SK-N-SH (cell line): ENCODE data around the gene TBC1D17.

Source experiments
- CTCF ChIP-seq: fragments of 200-600 bp; sonication (generic); IDR thresholded peaks from 2 replicates; pipeline ENCODE4 v1.6.1; 2017; ENCODE audit warnings: antibody characterized with exemption, mild to moderate bottlenecking, moderate library complexity
- EZH2phosphoT487 ChIP-seq: fragments of 200-600 bp; sonication (generic); IDR thresholded peaks from 2 replicates; pipeline ENCODE4 v1.6.1; 2017; ENCODE audit warnings: low read depth, mixed run types, mild to moderate bottlenecking, antibody characterized with exemption, moderate library complexity, borderline replicate concordance
- GABPA ChIP-seq: IDR thresholded peaks from 2 replicates; pipeline ENCODE4 v1.4.0; 2012; ENCODE audit warnings: low read depth, mild to moderate bottlenecking
- MAX ChIP-seq: IDR thresholded peaks from 2 replicates; pipeline ENCODE4 v1.4.0; 2012; ENCODE audit warnings: low read depth
- MEF2A ChIP-seq: IDR thresholded peaks from 2 replicates; pipeline ENCODE4 v1.4.0; 2012; ENCODE audit warnings: low read depth, borderline replicate concordance
- RAD21 ChIP-seq: IDR thresholded peaks from 2 replicates; pipeline ENCODE4 v1.6.1; 2012; ENCODE audit warnings: mild to moderate bottlenecking, low read length
- SIN3A ChIP-seq: IDR thresholded peaks from 2 replicates; pipeline ENCODE4 v1.6.1; 2012; ENCODE audit warnings: low read depth, mild to moderate bottlenecking, low read length, moderate library complexity, borderline replicate concordance
- TF ChIP-seq, protein P1 (sequence below): fragments of 150-350 bp; IDR thresholded peaks from 2 replicates; pipeline ENCODE4 v1.6.1; 2017; ENCODE audit warnings: antibody characterized with exemption, low read length, low read depth, borderline replicate concordance

- TF ChIP-seq CTCF = no peak
- TF ChIP-seq SIN3A = no peak
- TF ChIP-seq GABPA = no peak
- TF ChIP-seq RAD21 = no peak
- TF ChIP-seq EZH2phosphoT487 = no peak
- no peak for TF ChIP-seq MAX
- no peak for TF ChIP-seq MEF2A
- TF ChIP-seq, protein P1, sequence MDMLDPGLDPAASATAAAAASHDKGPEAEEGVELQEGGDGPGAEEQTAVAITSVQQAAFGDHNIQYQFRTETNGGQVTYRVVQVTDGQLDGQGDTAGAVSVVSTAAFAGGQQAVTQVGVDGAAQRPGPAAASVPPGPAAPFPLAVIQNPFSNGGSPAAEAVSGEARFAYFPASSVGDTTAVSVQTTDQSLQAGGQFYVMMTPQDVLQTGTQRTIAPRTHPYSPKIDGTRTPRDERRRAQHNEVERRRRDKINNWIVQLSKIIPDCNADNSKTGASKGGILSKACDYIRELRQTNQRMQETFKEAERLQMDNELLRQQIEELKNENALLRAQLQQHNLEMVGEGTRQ = no peak
Measured at GRCh38 chr19:49880162-49880869, 2.8 kb downstream of the TBC1D17 start.
